ENCODE results near the gene WNT3. TPM values are rescaled to one million over a fixed set of nuclear protein-coding genes. Genes with fewer than 3 reads are reported as not detected.
"Not testable (repeated sequence)": the region's sequence is repeated elsewhere in the genome, so short reads cannot be mapped to it uniquely, and the experiment has no call there.

WNT3 gene
- total and polyA plus RNA-seq, 8 donors: 1.7 to 3.0 (median 2.4) TPM

- H3K27me3 ChIP-seq: peaks cover 0 to 13% of the 10 kb centered on the region in 2 donors
- ATAC-seq (no peak), DNase-seq (no peak)
- no peaks in the 10 kb centered on the region for H3K9me3 ChIP-seq
- intact Hi-C loops (cut with DNase I): no loop called here
- H3K4me1 ChIP-seq: peaks cover 0 to 6% of the 10 kb centered on the region in 2 donors
- no peak overlapping the region for H3K27ac ChIP-seq
- H3K36me3 ChIP-seq: peaks cover 0 to 17% of the 10 kb centered on the region in 2 donors
- no peak overlapping the region for H3K4me3 ChIP-seq
- TF ChIP-seq CTCF (IDR thresholded peaks at IDR 0.05): no peak
Observed at GRCh38 chr17:46764000-46764708, 54.3 kb downstream of the WNT3 start.

- intact Hi-C loops (cut with DNase I): no loop called here
- Histone ChIP-seq H3K36me3 (peaks cover 0 to 24% of the 10 kb centered on the region in 2 donors), H3K4me1 (peaks cover 0 to 6% of the 10 kb centered on the region in 2 donors), H3K27ac (no peak overlapping the region), H3K27me3 (peaks cover 0 to 6% of the 10 kb centered on the region in 2 donors), H3K9me3 (no peaks in the 10 kb centered on the region), H3K4me3 (no peak overlapping the region)
- ATAC-seq (no peak), DNase-seq (no peak)
- no peak for TF ChIP-seq CTCF (IDR thresholded peaks at IDR 0.05)
Observed at GRCh38 chr17:46763416-46763815, 55.1 kb downstream of the WNT3 start.

- intact Hi-C loops (cut with DNase I): no loop called here
- DNase-seq: no peak
- no peak overlapping the region for H3K27ac ChIP-seq
- no peaks in the 10 kb centered on the region for H3K27me3 ChIP-seq
- peaks cover 0 to 58% of the 10 kb centered on the region in 2 donors for H3K36me3 ChIP-seq
- H3K4me1 ChIP-seq: no peaks in the 10 kb centered on the region
- no peaks in the 10 kb centered on the region for H3K9me3 ChIP-seq
- no peak for TF ChIP-seq CTCF (IDR thresholded peaks at IDR 0.05)
- H3K4me3 ChIP-seq: no peak overlapping the region
- ATAC-seq: no peak
Observed at GRCh38 chr17:46759141-46759540, 59.4 kb downstream of the WNT3 start.

GRCh38 chr17:46758614-46759013 lies 59.9 kb downstream of the WNT3 start:
- peaks cover 0 to 63% of the 10 kb centered on the region in 2 donors for H3K36me3 ChIP-seq
- no peak for TF ChIP-seq CTCF (IDR thresholded peaks at IDR 0.05)
- intact Hi-C loops (cut with DNase I): no loop called here
- no peaks in the 10 kb centered on the region for H3K9me3 ChIP-seq
- no peaks in the 10 kb centered on the region for H3K4me1 ChIP-seq
- H3K4me3 ChIP-seq: no peak overlapping the region
- no peak overlapping the region for H3K27ac ChIP-seq
- ATAC-seq (peak; percentile 76), DNase-seq (no peak)
- H3K27me3 ChIP-seq: no peaks in the 10 kb centered on the region

- peaks cover 0 to 73% of the 10 kb centered on the region in 2 donors for H3K36me3 ChIP-seq
- not testable (repeated sequence) for H3K4me1 ChIP-seq, ATAC-seq
Observed at GRCh38 chr17:46757588-46757987, 60.9 kb downstream of the WNT3 start.

GRCh38 chr17:46756861-46757260 lies 61.6 kb downstream of the WNT3 start:
- H3K36me3 ChIP-seq: peaks cover 0 to 80% of the 10 kb centered on the region in 2 donors
- ATAC-seq (no peak), DNase-seq (no peak)
- H3K27ac ChIP-seq: no peak overlapping the region
- TF ChIP-seq CTCF (IDR thresholded peaks at IDR 0.05): no peak
- intact Hi-C loops (cut with DNase I): no loop called here
- no peaks in the 10 kb centered on the region for H3K9me3 ChIP-seq
- no peaks in the 10 kb centered on the region for H3K27me3 ChIP-seq
- no peaks in the 10 kb centered on the region for H3K4me1 ChIP-seq
- H3K4me3 ChIP-seq: no peak overlapping the region

More at GRCh38 chr17:46757588-46757987, 60.9 kb downstream of the WNT3 start:
- DNase-seq; H3K9me3 ChIP-seq; H3K27ac ChIP-seq; H3K27me3 ChIP-seq; intact Hi-C loops (cut with DNase I); H3K4me3 ChIP-seq: not testable (repeated sequence)
